Measurements from ENCODE around the gene LRRC27. TPM values are rescaled to one million over a fixed set of nuclear protein-coding genes. Genes with fewer than 3 reads are reported as not detected.

The LRRC27 gene
- total and polyA plus RNA-seq, 8 donors, result 11.7 to 35.1 (median 28.3) TPM

DNA sequence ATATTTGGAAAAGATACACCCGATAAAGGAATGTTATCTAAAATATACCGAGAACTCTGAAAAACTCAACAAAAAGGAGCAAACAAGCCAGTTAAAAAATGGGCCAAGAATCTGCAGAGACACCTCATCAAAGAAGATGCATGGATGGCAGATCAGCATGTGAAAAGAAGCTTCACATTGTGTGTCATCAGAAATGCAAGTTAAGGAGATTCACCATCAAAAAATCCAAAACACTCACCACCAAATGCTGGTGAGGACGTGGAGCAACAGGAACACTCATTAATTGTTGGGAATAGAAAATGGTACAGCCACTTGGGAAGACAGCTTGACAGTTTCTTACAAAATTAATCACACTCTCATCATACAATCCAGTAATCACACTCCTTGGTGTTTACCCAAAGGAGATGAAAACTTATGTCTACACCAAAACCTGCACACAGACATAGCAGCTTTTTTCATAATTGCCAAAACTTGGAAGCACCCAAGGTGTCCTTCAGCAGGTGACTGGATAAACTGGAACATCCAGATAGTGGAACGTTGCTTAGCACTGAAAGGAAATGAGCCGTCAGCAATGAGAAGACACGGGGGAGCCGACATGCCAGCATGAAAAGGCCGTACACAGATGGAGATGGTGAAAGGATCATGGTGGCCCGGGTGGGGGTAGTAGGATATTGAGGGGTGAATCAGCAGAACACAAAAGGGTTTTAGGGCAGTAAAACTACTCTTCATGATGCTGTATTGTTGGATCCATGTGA lies 37.1 kb downstream of the LRRC27 start:
- Histone ChIP-seq H3K27ac (no peak overlapping the region), H3K4me1 (no peaks in the 10 kb centered on the region), H3K4me3 (no peak overlapping the region), H3K27me3 (no peaks in the 10 kb centered on the region), H3K9me3 (no peaks in the 10 kb centered on the region), H3K36me3 (peaks cover 0 to 25% of the 10 kb centered on the region in 2 donors)
- TF ChIP-seq, protein P1, sequence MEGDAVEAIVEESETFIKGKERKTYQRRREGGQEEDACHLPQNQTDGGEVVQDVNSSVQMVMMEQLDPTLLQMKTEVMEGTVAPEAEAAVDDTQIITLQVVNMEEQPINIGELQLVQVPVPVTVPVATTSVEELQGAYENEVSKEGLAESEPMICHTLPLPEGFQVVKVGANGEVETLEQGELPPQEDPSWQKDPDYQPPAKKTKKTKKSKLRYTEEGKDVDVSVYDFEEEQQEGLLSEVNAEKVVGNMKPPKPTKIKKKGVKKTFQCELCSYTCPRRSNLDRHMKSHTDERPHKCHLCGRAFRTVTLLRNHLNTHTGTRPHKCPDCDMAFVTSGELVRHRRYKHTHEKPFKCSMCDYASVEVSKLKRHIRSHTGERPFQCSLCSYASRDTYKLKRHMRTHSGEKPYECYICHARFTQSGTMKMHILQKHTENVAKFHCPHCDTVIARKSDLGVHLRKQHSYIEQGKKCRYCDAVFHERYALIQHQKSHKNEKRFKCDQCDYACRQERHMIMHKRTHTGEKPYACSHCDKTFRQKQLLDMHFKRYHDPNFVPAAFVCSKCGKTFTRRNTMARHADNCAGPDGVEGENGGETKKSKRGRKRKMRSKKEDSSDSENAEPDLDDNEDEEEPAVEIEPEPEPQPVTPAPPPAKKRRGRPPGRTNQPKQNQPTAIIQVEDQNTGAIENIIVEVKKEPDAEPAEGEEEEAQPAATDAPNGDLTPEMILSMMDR (IDR thresholded peaks at IDR 0.05), result no peak
- intact Hi-C loops (cut with DNase I), result no loop called here
- DNase-seq (peak in 1 of 4 donors; percentile 19), ATAC-seq (no peak)

DNA sequence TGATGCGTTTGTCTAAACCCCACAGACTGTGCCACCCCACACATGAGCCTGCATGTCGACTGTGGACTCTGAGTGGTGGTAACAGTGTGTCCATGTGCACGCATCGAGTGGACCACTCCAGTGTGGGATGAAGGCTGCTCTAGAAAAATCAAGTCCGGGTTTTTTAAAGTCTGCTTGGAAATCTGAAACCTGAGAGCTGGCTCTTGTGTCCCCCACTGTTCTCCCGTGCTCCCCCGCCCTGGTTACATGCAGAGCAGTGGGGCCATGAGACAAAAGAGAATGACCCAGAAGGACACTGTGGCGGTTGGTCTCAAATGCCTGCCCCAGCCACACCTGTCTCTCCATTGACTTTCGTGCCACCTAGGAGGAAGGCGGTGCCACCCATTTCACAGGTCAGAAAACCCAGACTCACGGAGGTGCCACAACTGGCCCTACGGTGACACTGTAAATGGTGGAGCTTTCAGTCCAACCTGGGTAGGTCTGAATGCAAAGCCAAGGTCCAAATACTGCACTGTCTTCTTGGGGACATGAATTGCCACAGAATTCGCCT lies 37.7 kb downstream of the LRRC27 start:
- ATAC-seq, result no peak
- H3K27ac ChIP-seq, result no peak overlapping the region
- intact Hi-C loops (cut with DNase I), result no loop called here
- TF ChIP-seq, protein P1 (IDR thresholded peaks at IDR 0.05), result no peak
- peaks cover 0 to 25% of the 10 kb centered on the region in 2 donors for H3K36me3 ChIP-seq
- H3K9me3 ChIP-seq, result no peaks in the 10 kb centered on the region
- no peaks in the 10 kb centered on the region for H3K4me1 ChIP-seq
- DNase-seq, result peak in 1 of 4 donors; percentile 28
- H3K4me3 ChIP-seq, result no peak overlapping the region
- no peaks in the 10 kb centered on the region for H3K27me3 ChIP-seq

DNA sequence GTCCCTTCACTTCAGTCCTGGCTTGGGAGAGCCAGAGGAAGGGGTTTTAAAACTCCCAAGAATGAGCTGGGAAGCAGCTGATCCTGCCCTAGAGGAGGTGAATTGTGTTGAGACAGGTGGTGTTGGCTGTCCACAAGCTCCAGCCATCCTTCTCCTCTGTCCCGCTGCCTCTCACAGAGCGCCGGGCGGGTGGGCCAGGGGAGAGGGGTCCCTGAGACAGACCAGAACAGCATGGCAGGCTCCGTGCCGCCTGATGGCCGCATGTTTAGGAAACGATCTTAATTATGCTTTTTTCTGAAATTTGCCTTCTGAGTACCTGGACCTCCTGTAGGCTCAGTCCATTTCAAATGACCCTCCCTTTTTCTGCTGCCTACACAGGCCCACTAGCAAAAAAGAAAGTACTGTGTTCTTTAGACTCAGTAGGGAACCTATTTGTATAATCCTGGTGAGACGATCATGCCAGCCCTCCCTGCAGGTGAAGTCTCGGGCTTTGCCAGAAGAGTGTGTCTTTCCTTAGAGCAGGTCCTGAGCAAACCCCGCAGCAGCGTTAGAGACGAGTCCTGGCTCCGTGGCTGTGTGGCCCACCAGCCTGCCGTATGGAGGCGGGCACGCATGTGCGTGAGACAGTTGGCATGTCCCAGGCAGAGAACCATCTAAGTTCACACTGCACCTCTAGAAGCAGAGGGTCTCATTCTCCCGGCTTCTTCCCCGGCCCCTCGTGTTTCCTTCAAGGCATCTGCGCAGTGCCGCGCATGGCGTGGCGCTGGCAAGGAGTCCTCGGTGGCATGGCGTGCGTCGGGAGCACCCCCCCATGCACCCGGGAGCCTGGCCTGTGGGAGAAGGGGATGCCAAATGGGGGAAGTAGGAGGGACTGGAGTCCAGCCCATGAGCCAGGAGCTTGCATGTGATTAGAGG lies 38.7 kb downstream of the LRRC27 start:
- intact Hi-C loops (cut with DNase I), result no loop called here
- ATAC-seq, result no peak
- TF ChIP-seq, protein P1 (IDR thresholded peaks at IDR 0.05), result no peak

DNA sequence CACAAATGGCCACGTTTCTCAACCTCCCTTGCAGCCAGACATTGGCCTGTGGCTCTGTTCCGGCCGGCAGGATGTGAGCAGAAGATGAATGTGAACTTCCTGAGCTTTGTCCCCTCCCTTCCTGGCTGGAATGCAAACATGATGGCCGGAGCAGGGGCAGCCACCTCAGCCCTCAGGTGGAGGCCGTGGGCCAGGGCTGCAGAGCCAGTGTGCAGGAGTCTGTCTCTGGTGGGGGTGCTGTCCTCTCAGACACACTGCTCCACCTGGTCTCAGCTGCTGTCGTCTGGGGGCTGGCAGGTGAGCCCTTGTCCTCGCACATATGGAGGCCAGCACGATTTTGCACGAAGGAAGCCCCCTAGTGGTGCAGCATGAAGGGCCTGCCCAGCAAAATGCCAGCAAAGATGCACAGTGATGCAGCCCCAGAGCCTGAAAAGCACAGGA lies 39.7 kb downstream of the LRRC27 start:
- TF ChIP-seq, protein P1 (IDR thresholded peaks at IDR 0.05), result no peak
- Histone ChIP-seq H3K36me3 (peaks cover 0 to 7% of the 10 kb centered on the region in 2 donors), H3K27me3 (no peaks in the 10 kb centered on the region), H3K4me3 (no peak overlapping the region), H3K9me3 (no peaks in the 10 kb centered on the region), H3K27ac (no peak overlapping the region), H3K4me1 (peaks cover 8 to 12% of the 10 kb centered on the region in 2 donors)
- ATAC-seq (no peak), DNase-seq (peak in 1 of 4 donors; percentile 43)
- intact Hi-C loops (cut with DNase I), result no loop called here

More for the DNA sequence above, 38.7 kb downstream of the LRRC27 start:
- Histone ChIP-seq H3K27me3 (no peaks in the 10 kb centered on the region), H3K4me3 (no peak overlapping the region), H3K36me3 (peaks cover 0 to 17% of the 10 kb centered on the region in 2 donors), H3K4me1 (peaks cover 3 to 5% of the 10 kb centered on the region in 2 donors), H3K27ac (no peak overlapping the region), H3K9me3 (no peaks in the 10 kb centered on the region)
- DNase-seq, result peak in 1 of 4 donors; percentile 48

Measured in left lung (tissue), 10 donors.